Epithelial cell of proximal tubule (primary cell): ENCODE results near the gene CASTOR1. TPM values are rescaled to one million over a fixed set of nuclear protein-coding genes. Genes with fewer than 3 reads are reported as not detected.

Experiments
- DNase-seq: peaks from one replicate; pipeline ENCODE4 v3.0.0-alpha.2; 2011; ENCODE audit warnings: low read depth
- H3K4me3 ChIP-seq: 2 replicates; pipeline ENCODE4 v1.5.1; 2011; ENCODE audit warnings: low read depth, mild to moderate bottlenecking, low read length
- total RNA-seq: library from RNA; depleted of rRNA; stranded (reverse); fragments of >200 nt; gene quantifications from 2 replicates; pipeline ENCODE4 v1.2.3, GENCODE V29; 2015
- TF ChIP-seq, protein P1 (sequence below): conservative IDR thresholded peaks from 2 replicates; pipeline ENCODE4 v1.5.1; 2012; ENCODE audit warnings: low read depth, mild to moderate bottlenecking, low read length

The CASTOR1 gene
- total RNA-seq, 1 donor from 2014 or later = 14.3 TPM

DNA sequence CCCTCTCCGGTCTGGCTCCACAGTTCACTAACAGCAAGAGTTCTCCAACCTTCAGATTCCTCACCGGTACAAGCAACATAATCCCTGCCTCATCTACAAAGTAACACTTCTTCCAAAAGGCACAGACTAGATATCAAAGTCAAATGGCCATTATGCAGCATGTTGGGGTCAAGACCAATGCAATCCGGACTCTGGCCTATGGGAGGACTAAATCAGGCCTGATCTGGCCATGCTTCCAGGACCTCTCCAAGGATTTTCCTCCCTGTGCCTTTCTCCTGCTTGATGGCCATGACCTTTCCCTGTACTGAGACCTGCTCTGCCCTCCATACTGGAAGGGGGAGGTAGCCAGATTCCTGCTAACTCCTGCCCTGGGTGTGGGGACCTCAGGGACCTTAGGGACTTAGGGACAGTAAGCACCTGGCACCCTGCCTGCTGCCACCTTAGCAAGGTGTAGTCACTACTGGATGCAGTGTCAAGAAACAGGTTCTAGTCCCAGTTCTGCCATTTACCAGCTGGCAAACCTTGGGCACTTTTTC lies 30.8 kb upstream of the CASTOR1 start:
- no peak for DNase-seq
- H3K4me3 ChIP-seq = no peak overlapping the region
- TF ChIP-seq, protein P1, sequence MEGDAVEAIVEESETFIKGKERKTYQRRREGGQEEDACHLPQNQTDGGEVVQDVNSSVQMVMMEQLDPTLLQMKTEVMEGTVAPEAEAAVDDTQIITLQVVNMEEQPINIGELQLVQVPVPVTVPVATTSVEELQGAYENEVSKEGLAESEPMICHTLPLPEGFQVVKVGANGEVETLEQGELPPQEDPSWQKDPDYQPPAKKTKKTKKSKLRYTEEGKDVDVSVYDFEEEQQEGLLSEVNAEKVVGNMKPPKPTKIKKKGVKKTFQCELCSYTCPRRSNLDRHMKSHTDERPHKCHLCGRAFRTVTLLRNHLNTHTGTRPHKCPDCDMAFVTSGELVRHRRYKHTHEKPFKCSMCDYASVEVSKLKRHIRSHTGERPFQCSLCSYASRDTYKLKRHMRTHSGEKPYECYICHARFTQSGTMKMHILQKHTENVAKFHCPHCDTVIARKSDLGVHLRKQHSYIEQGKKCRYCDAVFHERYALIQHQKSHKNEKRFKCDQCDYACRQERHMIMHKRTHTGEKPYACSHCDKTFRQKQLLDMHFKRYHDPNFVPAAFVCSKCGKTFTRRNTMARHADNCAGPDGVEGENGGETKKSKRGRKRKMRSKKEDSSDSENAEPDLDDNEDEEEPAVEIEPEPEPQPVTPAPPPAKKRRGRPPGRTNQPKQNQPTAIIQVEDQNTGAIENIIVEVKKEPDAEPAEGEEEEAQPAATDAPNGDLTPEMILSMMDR = no peak

DNA sequence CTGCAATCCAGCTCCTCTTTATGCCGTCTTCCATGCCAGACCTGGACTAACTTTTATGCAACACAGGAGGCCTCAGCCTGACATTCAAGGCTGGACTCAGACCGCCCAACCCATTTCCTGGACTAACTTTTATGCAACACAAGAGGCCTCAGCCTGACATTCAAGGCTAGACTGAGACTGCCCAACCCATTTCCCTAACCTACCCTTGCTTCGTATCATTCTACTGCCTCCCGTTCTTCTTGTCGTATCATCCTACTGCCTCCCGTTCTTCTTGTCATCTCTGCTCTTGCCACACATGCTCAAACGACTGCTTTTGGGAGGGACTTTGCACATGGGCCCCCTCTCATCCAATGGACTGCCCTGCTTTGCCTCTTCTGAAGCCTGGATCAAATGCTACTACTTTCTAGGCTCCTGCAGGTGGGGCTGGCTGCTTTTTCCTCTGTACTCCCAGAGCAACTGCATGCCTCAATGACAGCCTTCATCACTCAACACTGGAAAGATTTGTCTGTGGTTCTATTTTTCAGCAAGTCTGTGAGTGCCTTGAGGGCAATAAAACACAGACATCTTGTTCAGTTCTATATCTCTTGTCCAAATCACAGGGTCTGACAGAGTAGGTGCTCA lies 29.6 kb upstream of the CASTOR1 start:
- no peak overlapping the region for H3K4me3 ChIP-seq
- TF ChIP-seq, protein P1 = no peak
- no peak for DNase-seq

DNA sequence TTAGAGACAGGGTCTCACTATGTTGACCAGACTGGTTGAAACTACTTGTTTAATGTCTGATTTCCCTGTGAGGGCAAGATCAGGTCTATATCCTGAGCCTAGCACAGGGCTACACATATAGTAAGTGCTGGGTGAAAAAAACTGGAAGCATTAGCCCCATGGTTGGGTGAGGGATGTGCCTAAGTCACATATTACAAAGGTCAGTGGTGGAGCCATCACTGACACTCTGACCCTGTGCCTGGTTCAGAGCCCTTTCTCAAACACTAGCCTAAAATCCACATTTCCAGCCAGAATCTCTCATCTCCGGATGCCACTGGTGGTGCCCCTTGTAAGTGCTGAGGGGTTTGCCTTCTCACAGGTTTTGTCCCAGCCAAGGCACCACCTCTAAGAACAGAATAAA lies 28.5 kb upstream of the CASTOR1 start:
- no peak for DNase-seq
- TF ChIP-seq, protein P1 = no peak
- no peak overlapping the region for H3K4me3 ChIP-seq

DNA sequence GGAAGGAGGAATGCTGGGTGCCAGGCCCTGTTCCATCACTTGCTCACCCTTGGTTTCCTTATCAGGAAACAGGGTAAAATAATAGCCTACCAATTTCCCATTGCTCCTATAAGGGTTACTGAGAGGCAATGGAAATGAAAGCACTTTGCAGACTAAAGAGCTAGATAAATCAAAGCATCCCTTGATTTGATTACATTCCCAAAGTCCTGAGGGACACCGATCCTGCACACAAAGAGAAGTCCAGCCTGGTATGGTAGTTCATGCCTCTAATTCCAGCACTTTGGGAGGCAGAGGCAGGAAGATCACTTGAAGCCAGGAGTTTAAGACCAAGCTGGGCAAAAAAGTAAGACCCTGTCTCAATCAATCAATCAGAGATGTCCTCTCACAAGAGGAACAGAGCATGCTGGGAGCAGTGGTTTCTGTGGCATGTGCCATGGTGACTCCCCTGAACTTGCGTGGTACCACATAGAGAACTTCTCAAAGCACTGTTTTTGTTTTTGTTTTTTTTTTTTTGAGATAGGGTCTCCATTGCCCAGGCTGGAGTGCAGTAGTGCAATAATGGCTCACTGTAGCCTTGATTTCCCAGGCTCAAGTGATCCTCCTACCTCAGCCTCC lies 26.8 kb upstream of the CASTOR1 start:
- TF ChIP-seq, protein P1 = no peak
- no peak overlapping the region for H3K4me3 ChIP-seq
- no peak for DNase-seq

DNA sequence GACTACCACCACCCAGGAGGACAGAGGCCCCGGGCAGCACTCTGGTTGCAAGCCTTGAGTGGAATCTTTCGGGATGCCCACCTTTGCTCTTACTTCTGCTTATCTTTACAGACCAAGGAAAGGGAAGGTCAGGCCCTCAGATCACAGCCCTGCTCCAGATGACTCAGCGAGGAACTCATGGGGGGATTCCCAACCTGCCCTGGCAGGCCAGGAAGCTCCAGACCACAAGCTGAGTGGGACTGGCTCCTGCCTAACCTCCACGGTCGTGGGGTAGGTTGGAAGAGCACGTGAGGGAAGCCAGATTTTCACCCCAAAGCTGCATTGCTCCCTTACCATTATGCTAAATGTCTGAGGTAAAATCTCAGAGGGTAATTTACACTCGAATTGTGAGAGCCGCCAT lies 25.6 kb upstream of the CASTOR1 start:
- no peak overlapping the region for H3K4me3 ChIP-seq
- TF ChIP-seq, protein P1 = no peak
- DNase-seq = no peak

DNA sequence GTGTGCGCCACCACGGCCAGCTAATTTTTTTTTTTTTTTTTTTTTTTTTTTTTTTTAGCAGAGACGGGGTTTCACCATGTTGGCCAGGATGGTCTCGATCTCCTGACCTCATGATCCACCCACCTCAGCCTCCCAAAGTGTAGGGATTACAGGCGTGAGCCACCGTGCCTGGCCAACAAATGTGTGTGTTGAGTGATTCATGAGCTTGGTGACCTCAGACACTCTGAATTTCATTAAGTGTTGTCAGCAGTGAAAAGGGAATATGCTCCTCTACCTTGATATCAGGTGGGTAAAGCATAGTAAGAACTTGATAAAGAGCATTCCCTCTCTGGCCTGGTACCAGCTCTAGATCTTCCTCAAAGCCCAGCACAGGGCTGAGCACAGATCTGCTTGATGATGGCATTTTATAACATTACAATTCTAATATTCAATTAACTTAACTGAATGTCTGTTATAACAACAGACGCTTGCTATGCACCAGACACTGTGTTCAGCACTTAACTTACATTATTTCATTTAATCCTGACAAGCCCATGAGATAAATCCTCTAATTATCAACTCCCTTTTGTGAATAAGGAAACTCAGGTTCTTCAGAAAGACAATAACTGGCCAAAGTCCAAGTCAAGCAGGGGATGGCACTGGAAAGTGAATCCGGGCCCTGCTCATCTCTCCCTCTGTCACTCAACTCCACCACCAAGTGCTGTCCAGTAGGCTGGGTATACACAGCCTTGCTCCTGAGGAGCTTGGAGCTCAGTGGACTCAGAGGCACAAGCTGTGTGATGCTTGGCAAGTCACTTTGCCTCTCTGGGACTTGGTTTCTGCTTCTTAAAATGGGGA lies 24.4 kb upstream of the CASTOR1 start:
- TF ChIP-seq, protein P1 = no peak
- DNase-seq = no peak
- H3K4me3 ChIP-seq = no peak overlapping the region
